Thyroid gland (tissue), 4 donors: ENCODE data around the gene AFAP1L2. TPM values are rescaled to one million over a fixed set of nuclear protein-coding genes. Genes with fewer than 3 reads are reported as not detected.

Experiments
- DNase-seq, 2 donors: peaks; one replicate each; pipeline ENCODE4 v3.0.0-alpha.2; 2019
- H3K27ac ChIP-seq, 3 donors: fragments of 200-600 bp; sonication (generic); 1 replicate in 2 of 3; 2 replicates in 1 of 3; pipeline ENCODE4 v1.5.1; 2016 to 2019; ENCODE audit warnings: mild to moderate bottlenecking in 1 of 3, moderate library complexity in 1 of 3
- H3K27me3 ChIP-seq: fragments of 200-600 bp; sonication (generic); one replicate; pipeline ENCODE4 v1.5.1; 2019
- H3K36me3 ChIP-seq, 2 donors: fragments of 200-600 bp; sonication (generic); one replicate each; pipeline ENCODE4 v1.5.1; 2016 to 2019
- H3K4me1 ChIP-seq, 2 donors: fragments of 200-600 bp; sonication (generic); one replicate each; pipeline ENCODE4 v1.5.1; 2017 to 2019
- H3K4me3 ChIP-seq, 3 donors: fragments of 200-600 bp; sonication (generic); replicated peaks in 1 of 3; 1 replicate in 2 of 3; 2 replicates in 1 of 3; pipeline ENCODE4 v1.5.1; 2016; ENCODE audit warnings: mild to moderate bottlenecking in 1 of 3
- H3K9me3 ChIP-seq: fragments of 200-600 bp; sonication (generic); one replicate; pipeline ENCODE4 v1.5.1; 2017
- CTCF ChIP-seq, 6 experiments: fragments of 200-600 bp in 3 of 6; fragments of 450-650 bp in 3 of 6; sonication (generic) in 3 of 6; IDR thresholded peaks; one replicate each; pipeline ENCODE4 v1.5.1; 2016 to 2019; ENCODE audit warnings: antibody characterized with exemption in 6 of 6, mild to moderate bottlenecking in 2 of 6, inconsistent platforms in 1 of 6, moderate library complexity in 1 of 6
- POLR2A ChIP-seq, 2 donors: fragments of 450-650 bp; IDR thresholded peaks; one replicate each; pipeline ENCODE4 v1.6.1; 2017; ENCODE audit warnings: antibody characterized with exemption in 2 of 2, mild to moderate bottlenecking in 2 of 2, moderate library complexity in 1 of 2
- WGBS, 2 donors: methylation state at CpG; one replicate each; pipeline ENCODE4 v1.1.5; 2017; 5-methylcytosine and 5-hydroxymethylcytosine counted together
- intact Hi-C: fragments of 100-400 bp; cut with DNase I; formaldehyde crosslinking; loops from one replicate; pipeline ENCODE4 v1.15.1; 2023
- total RNA-seq, 4 donors: library from RNA; depleted of rRNA; stranded (reverse); fragments of >200 nt; gene quantifications; one replicate each; pipeline ENCODE4 v1.2.3, GENCODE V29; 2016

The AFAP1L2 gene
- total RNA-seq, 4 donors from 2014 or later = 135 to 356 (median 299) TPM

GRCh38 chr10:114401195-114401791, 3.0 kb downstream of the AFAP1L2 start:
- DNase-seq = peak; percentile 53 to 63
- Histone ChIP-seq H3K9me3 (no peaks in the 10 kb centered on the region), H3K4me3 (peak overlapping the region in 1 of 3 donors; percentile 1), H3K4me1 (peaks cover 60 to 73% of the 10 kb centered on the region in 2 donors), H3K27me3 (no peaks in the 10 kb centered on the region), H3K27ac (peak overlapping the region; percentile 97 to 98 (median 98)), H3K36me3 (no peaks in the 10 kb centered on the region)
- intact Hi-C loops = loop anchor here (10.0 kb wide), 2 partner anchors 56 to 96 kb away; no protein-coding TSS in a partner anchor
- 57 to 63% methylated on average over 7 of the region's 7 CpGs for WGBS, 2 donors
- TF ChIP-seq POLR2A (IDR thresholded peaks at IDR 0.05) (no peak), CTCF (IDR thresholded peaks at IDR 0.05) (no peak)

GRCh38 chr10:114400091-114400490, 4.2 kb downstream of the AFAP1L2 start:
- peaks cover 63 to 78% of the 10 kb centered on the region in 2 donors for H3K4me1 ChIP-seq
- H3K4me3 ChIP-seq = no peak overlapping the region
- peak; percentile 75 to 78 for DNase-seq
- H3K9me3 ChIP-seq = no peaks in the 10 kb centered on the region
- H3K27ac ChIP-seq = peak overlapping the region; percentile 97 to 98 (median 98)
- intact Hi-C loops = loop anchor here (10.0 kb wide), 2 partner anchors 55 to 95 kb away; no protein-coding TSS in a partner anchor
- 11 to 32% methylated on average over 2 to 3 of the region's 3 CpGs for WGBS, 2 donors
- H3K27me3 ChIP-seq = no peaks in the 10 kb centered on the region
- TF ChIP-seq POLR2A (IDR thresholded peaks at IDR 0.05) (peak in 1 of 2 donors; percentile 31), CTCF (IDR thresholded peaks at IDR 0.05) (no peak)
- H3K36me3 ChIP-seq = no peaks in the 10 kb centered on the region

GRCh38 chr10:114399576-114399975, 4.7 kb downstream of the AFAP1L2 start:
- intact Hi-C loops = no loop called here
- peaks cover 66 to 79% of the 10 kb centered on the region in 2 donors for H3K4me1 ChIP-seq
- no peak for DNase-seq
- H3K36me3 ChIP-seq = no peaks in the 10 kb centered on the region
- no peaks in the 10 kb centered on the region for H3K27me3 ChIP-seq
- TF ChIP-seq CTCF (IDR thresholded peaks at IDR 0.05) = no peak
- no peak for TF ChIP-seq POLR2A (IDR thresholded peaks at IDR 0.05)
- H3K4me3 ChIP-seq = no peak overlapping the region
- WGBS, 2 donors = 38 to 47% methylated on average over 6 of the region's 6 CpGs
- H3K27ac ChIP-seq = peak overlapping the region; percentile 97 to 98 (median 98)
- H3K9me3 ChIP-seq = no peaks in the 10 kb centered on the region

GRCh38 chr10:114398587-114399331, 5.5 kb downstream of the AFAP1L2 start:
- H3K27ac ChIP-seq = peak overlapping the region; percentile 97 to 98 (median 98)
- no peaks in the 10 kb centered on the region for H3K9me3 ChIP-seq
- H3K4me1 ChIP-seq = peaks cover 74 to 87% of the 10 kb centered on the region in 2 donors
- WGBS, 2 donors = 76 to 77% methylated on average over 10 of the region's 10 CpGs
- intact Hi-C loops = no loop called here
- H3K36me3 ChIP-seq = no peaks in the 10 kb centered on the region
- H3K4me3 ChIP-seq = no peak overlapping the region
- no peak for TF ChIP-seq CTCF (IDR thresholded peaks at IDR 0.05)
- no peak for TF ChIP-seq POLR2A (IDR thresholded peaks at IDR 0.05)
- no peaks in the 10 kb centered on the region for H3K27me3 ChIP-seq
- DNase-seq = peak in 1 of 2 donors; percentile 20
